ENCODE data around the gene DDR1.
A peak's percentile ranks its signal among the peaks of the same experiment; 100 is the strongest.
"Not testable (repeated sequence)": the region's sequence is repeated elsewhere in the genome, so short reads cannot be mapped to it uniquely, and the experiment has no call there.

DDR1 gene

GRCh38 chr6:30883685-30884520, at the start of gene DDR1:
Gene DDR1, plus strand, starts transcription at chr6:30884519. Its CDS starts 4,211 bp downstream, at chr6:30888730.
- peak; percentile 66 for DNase-seq (ENCODE audit: low spot score)

- DNase-seq (ENCODE audit: low spot score), result no peak
Observed at GRCh38 chr6:30834646-30835045, 49.7 kb upstream of the DDR1 start.

- no peak for DNase-seq (ENCODE audit: low spot score)
Observed at GRCh38 chr6:30835576-30835975, 48.7 kb upstream of the DDR1 start.

GRCh38 chr6:30836431-30836866, 47.9 kb upstream of the DDR1 start:
- DNase-seq (ENCODE audit: low spot score), result no peak

DNA sequence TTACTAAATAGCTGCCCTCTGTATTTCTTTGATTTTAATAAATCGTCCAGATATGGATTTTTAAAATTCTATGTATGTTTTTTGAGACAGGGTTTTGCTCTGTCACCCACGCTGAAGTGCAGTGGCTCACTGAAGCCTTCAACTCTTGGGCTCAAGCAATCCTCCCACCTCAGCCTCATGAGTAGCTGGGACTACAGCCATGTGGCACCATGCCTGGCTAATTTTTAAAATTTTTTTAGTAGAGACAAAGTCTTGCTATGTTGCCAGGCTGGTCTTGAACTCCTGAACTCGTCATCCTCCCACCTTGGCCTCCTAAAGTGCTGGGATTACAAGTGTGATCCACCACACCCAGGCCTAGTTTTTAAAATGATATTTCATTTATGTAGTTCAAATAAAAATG, 47.4 kb upstream of the DDR1 start:
- DNase-seq (ENCODE audit: low spot score), result no peak

DNA sequence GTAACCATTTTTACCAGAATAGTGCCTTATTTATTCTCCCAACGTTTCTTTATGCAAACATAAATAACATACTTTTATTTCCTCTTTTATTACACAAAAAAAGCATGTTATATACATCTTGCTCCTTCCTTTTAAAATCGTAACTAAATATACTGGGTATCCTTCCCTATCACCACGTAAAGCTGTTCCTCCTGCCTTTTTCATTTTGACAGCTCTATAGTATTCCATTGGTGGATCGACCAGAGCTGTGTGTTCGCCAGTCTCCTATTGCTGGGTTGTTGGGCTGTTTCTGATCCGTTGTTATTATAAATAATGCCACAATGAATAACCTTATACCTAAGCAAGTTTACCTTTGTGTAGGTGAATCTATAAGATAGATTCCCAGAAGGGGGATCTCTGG, 46.9 kb upstream of the DDR1 start:
- DNase-seq (ENCODE audit: low spot score), result no peak

DNA sequence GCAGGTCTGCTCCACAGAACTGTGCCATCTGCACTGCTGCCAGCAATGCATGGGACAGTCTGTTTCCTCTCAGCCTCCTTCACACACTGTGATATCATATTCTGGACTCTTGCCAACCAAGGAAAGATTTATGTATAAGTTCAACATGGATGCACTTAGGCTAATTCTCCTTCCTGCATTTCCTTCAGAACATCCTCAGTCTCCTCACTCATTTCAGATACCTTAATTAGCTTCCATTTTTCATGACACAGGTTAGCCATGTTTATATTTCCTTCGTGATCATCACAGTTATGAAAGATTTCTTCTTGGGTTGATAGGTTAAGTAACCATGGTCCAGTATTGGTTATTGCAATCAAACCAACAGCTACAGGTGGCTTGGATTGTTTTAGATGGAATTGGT, 46.4 kb upstream of the DDR1 start:
- DNase-seq (ENCODE audit: low spot score), result no peak

- DNase-seq (ENCODE audit: low spot score), result no peak
Observed at GRCh38 chr6:30839671-30840070, 44.6 kb upstream of the DDR1 start.

DNA sequence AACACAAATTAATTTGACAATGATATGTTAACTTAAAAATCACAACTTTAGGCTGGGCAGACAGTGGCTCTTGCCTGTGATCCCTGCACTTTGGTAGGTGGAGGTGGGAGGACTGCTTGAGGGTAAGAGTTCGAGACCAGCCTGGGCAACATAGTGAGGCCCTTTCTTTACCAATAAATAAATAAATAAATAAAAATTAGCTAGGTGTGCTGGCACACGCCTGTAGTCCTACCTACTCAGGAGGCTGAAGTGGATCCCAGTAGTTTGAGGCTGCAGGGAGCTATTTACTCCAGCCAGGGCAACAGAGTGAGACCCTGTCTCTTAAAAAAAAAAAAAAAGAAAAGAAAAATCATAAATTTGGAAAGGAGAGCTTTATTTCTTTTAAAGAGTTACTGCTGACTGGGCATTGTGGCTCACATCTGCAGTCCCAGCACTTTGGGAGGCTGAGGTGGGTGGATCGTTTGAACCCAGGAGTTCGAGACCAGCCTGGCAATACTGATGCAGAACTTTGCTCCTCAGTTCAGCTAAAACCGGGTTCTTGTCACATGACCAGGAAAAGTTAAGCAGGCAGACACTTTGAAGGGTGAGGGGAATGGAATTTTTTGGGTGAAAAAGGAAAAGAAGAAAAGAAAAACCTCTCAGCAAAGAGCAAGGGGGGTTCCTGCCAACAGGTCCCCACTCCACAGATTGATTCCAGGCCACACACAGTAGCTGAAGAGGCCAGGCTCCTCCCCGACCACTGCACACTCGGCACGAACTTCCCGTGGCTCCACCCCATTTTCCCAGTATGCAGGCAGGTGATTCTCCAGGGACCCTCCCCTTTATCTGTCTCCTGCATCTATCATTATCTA, 44.0 kb upstream of the DDR1 start:
- no peak for DNase-seq (ENCODE audit: low spot score)

GRCh38 chr6:30840935-30841643, 43.2 kb upstream of the DDR1 start:
- no peak for DNase-seq (ENCODE audit: low spot score)

DNA sequence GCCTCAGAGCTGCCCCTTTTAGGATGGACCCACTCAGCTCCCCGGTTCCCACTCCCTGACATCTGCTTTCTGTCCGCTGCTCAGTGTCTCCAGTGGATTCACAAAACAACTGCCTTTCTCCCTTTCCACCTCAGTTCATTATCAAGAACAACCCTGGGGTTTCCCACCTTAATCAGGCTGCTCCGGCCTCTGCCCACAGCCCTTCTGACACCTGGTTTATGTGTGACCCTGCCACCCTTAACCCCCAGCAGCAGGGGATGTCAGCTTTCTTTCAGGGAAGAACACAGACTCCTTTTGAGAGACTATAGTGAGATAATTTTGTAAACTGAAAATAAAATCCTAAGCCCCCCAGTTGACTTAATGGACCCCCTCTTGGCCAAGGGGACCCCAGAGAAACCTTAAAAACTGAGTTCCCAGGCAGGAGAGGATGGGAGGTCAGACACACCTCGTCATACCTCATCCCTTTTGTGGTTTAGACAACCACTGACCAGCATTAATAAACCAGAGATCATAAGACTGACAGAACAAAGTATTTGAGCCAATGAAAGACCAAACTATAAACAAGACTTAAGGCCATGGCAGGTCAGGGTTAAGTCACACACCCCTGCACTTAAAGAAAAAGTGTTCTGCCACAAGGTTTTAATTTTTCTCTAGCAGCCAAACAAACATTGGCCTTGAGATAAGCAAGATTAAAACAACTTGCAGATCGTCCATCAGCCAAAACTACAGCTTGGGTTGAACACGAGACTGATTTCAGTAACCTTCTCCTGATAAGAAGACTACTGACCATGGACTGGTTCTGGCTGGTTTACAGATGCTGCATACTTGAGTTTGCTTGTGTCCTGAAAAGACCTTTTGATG, 42.4 kb upstream of the DDR1 start:
- DNase-seq (ENCODE audit: low spot score), result no peak

- DNase-seq (ENCODE audit: low spot score), result peak; percentile 42
Observed at GRCh38 chr6:30842754-30843610, 41.3 kb upstream of the DDR1 start.

DNA sequence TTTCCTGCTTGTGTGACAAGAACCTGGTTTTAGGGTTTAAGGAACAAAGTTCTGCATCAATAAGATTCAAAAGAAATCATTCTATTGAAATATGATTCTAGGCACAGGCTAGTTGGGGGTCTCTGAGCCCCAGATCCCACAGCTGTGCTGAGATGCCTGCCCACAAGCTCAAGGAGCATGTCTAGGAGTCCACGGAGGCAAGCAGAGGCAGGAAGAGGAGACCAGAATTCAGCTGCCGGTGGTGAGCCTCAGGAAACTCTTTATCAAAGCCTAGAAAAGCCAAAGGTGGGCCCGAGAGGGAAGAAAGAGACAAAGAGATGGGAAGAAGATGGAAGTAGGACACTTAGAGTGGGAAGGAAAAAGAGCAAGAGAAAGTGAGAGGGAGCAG, 40.7 kb upstream of the DDR1 start:
- no peak for DNase-seq (ENCODE audit: low spot score)

- DNase-seq (ENCODE audit: low spot score), result peak; percentile 53
Observed at GRCh38 chr6:30844118-30844535, 40.2 kb upstream of the DDR1 start.

DNA sequence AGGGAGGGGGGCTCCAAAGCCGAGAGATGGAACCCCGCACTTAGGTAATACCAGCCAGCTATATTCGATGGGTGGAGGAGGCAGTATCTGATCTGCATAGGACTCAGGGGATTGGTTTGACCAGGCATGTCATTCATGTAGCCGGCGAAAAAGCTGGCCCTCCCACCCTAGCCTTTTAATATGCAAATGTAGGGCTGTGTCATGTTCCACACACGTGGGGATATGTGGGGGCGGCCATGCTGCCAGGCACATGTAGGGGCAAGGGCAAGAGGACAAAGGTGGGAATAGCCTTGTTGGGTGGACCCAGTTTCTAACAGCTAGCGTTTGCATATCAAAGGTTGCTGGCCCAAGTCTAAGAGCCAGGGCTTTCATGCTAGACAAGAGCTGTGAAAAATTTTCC, 39.1 kb upstream of the DDR1 start:
- DNase-seq (ENCODE audit: low spot score), result no peak

GRCh38 chr6:30847421-30847970, 36.8 kb upstream of the DDR1 start:
- DNase-seq (ENCODE audit: low spot score), result no peak

DNA sequence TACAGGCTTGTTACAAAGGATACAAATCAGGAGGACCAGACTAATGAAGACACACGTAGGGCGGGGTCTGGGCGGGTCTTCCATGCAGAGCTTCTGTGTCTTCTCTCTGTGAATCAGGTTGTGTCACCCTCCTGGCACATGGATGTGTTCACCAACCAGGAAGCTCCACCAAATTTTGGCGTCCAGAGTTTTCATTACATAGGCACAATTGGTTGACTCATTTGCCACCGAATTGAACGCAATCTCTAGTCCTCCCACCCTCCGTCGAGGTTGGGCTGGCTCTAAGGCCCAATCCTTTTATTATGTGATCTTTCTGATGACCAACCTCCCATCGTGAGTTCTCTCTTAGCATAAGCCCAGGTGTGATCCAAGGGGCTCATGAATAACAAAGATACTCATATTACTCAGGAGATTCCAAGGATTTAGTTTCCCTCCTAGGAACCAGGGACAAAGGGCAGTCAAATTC, 36.3 kb upstream of the DDR1 start:
- DNase-seq (ENCODE audit: low spot score), result no peak

GRCh38 chr6:30849903-30850651, 34.2 kb upstream of the DDR1 start:
- no peak for DNase-seq (ENCODE audit: low spot score)

GRCh38 chr6:30852459-30852858, 31.9 kb upstream of the DDR1 start:
- DNase-seq (ENCODE audit: low spot score), result not testable (repeated sequence)

Data from cerebellar cortex (tissue), 1 donor.